Measurements from ENCODE around the gene ZNFX1.

Gene ZNFX1

DNA sequence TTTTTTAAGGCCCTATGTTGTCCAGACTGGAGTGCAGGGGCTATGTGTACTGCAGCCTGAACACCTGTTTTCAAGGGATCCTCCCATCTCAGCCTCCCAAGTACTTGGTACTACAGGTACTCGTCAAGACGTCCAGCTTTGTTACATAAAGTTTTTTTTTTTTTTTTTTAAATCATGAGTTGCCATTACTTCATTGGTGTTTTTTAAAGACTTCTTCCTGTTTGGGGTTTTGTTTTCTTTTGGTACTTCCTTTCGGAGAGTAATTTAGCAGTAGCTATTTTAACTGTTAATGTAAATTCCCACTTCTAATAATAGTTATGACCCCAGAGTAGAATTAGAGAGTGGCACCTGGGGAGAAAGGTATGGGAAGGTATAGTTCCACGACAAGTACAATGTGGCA is 10.5 kb downstream of the ZNFX1 start:
- H3K27ac ChIP-seq (ENCODE audit: low read depth, low read length): no peak overlapping the region
- H2AFZ ChIP-seq (ENCODE audit: insufficient read depth, low read length, poor library complexity): no peak overlapping the region
- H4K91ac ChIP-seq (ENCODE audit: low read depth, low read length): no peak overlapping the region
- no peak for DNase-seq
- no peak overlapping the region for H3K4me2 ChIP-seq (ENCODE audit: low read length)
- WGBS (ENCODE audit: extremely low coverage, insufficient coverage, insufficient read length): no CpG with 5 or more reads among the region's 4 CpGs
- H3K14ac ChIP-seq (ENCODE audit: low read length): no peak overlapping the region
- H3K4me1 ChIP-seq (ENCODE audit: control insufficient read depth in 1 of 2, insufficient read depth in 2 of 2, low read length in 2 of 2): no peaks in the 10 kb centered on the region
- no peaks in the 10 kb centered on the region for H3K27me3 ChIP-seq (ENCODE audit: insufficient read depth, low read length)
- H4K8ac ChIP-seq (ENCODE audit: low read depth, low read length): no peak overlapping the region
- no peak overlapping the region for H3K4me3 ChIP-seq (ENCODE audit: low read depth, low read length)
- H3K18ac ChIP-seq (ENCODE audit: low read length): no peak overlapping the region
- H2AK5ac ChIP-seq (ENCODE audit: low read length): no peak overlapping the region
- no peak overlapping the region for H2BK120ac ChIP-seq (ENCODE audit: insufficient read depth, low read length, poor library complexity)
- no peaks in the 10 kb centered on the region for H3K79me2 ChIP-seq (ENCODE audit: control insufficient read depth, insufficient read depth, low read length, poor library complexity)
- H2BK12ac ChIP-seq (ENCODE audit: low read length): no peak overlapping the region
- H4K12ac ChIP-seq (ENCODE audit: low read depth, low read length): no peak overlapping the region
- peak overlapping the region; percentile 53 for H3K4ac ChIP-seq (ENCODE audit: low read depth, low read length)
- peaks cover 20 to 45% of the 10 kb centered on the region in 2 experiments for H3K36me3 ChIP-seq (ENCODE audit: control insufficient read depth in 1 of 2, insufficient read depth in 2 of 2, low read length in 2 of 2)
- no peak overlapping the region for H3K9ac ChIP-seq (ENCODE audit: low read length)
- no peaks in the 10 kb centered on the region for H3K9me3 ChIP-seq (ENCODE audit: insufficient read depth, low read depth, low read length)
- H2BK5ac ChIP-seq (ENCODE audit: low read depth, low read length, poor library complexity): no peak overlapping the region
- H3K23ac ChIP-seq (ENCODE audit: low read length): no peak overlapping the region
- H3K79me1 ChIP-seq (ENCODE audit: low read length): no peaks in the 10 kb centered on the region

- H3K9ac ChIP-seq (ENCODE audit: low read length): no peak overlapping the region
- no peaks in the 10 kb centered on the region for H3K27me3 ChIP-seq (ENCODE audit: insufficient read depth, low read length)
- no peak overlapping the region for H3K4me2 ChIP-seq (ENCODE audit: low read length)
- H3K27ac ChIP-seq (ENCODE audit: low read depth, low read length): no peak overlapping the region
- H3K4me1 ChIP-seq (ENCODE audit: control insufficient read depth in 1 of 2, insufficient read depth in 2 of 2, low read length in 2 of 2): no peaks in the 10 kb centered on the region
- H3K79me2 ChIP-seq (ENCODE audit: control insufficient read depth, insufficient read depth, low read length, poor library complexity): no peaks in the 10 kb centered on the region
- no peak overlapping the region for H3K4me3 ChIP-seq (ENCODE audit: low read depth, low read length)
- WGBS (ENCODE audit: extremely low coverage, insufficient coverage, insufficient read length): no CpG with 5 or more reads among the region's 1 CpG
- no peak for DNase-seq
- no peak overlapping the region for H2AK5ac ChIP-seq (ENCODE audit: low read length)
- no peak overlapping the region for H4K12ac ChIP-seq (ENCODE audit: low read depth, low read length)
- H3K36me3 ChIP-seq (ENCODE audit: control insufficient read depth in 1 of 2, insufficient read depth in 2 of 2, low read length in 2 of 2): peaks cover 25 to 38% of the 10 kb centered on the region in 2 experiments
- no peak overlapping the region for H2BK5ac ChIP-seq (ENCODE audit: low read depth, low read length, poor library complexity)
- no peak overlapping the region for H4K8ac ChIP-seq (ENCODE audit: low read depth, low read length)
- H3K9me3 ChIP-seq (ENCODE audit: insufficient read depth, low read depth, low read length): no peaks in the 10 kb centered on the region
- no peak overlapping the region for H2AFZ ChIP-seq (ENCODE audit: insufficient read depth, low read length, poor library complexity)
- no peak overlapping the region for H3K4ac ChIP-seq (ENCODE audit: low read depth, low read length)
- H3K18ac ChIP-seq (ENCODE audit: low read length): no peak overlapping the region
- H3K14ac ChIP-seq (ENCODE audit: low read length): no peak overlapping the region
- no peak overlapping the region for H3K23ac ChIP-seq (ENCODE audit: low read length)
- no peak overlapping the region for H2BK12ac ChIP-seq (ENCODE audit: low read length)
- H4K91ac ChIP-seq (ENCODE audit: low read depth, low read length): no peak overlapping the region
- no peak overlapping the region for H2BK120ac ChIP-seq (ENCODE audit: insufficient read depth, low read length, poor library complexity)
- H3K79me1 ChIP-seq (ENCODE audit: low read length): no peaks in the 10 kb centered on the region
Observed at GRCh38 chr20:49262444-49262843, 15.4 kb downstream of the ZNFX1 start.

GRCh38 chr20:49261173-49261572 is 16.7 kb downstream of the ZNFX1 start:
- H2BK120ac ChIP-seq (ENCODE audit: insufficient read depth, low read length, poor library complexity): no peak overlapping the region
- H3K9me3 ChIP-seq (ENCODE audit: insufficient read depth, low read depth, low read length): no peaks in the 10 kb centered on the region
- H3K14ac ChIP-seq (ENCODE audit: low read length): no peak overlapping the region
- H2BK12ac ChIP-seq (ENCODE audit: low read length): no peak overlapping the region
- no peak overlapping the region for H3K23ac ChIP-seq (ENCODE audit: low read length)
- H2BK5ac ChIP-seq (ENCODE audit: low read depth, low read length, poor library complexity): no peak overlapping the region
- no peak for DNase-seq
- no peaks in the 10 kb centered on the region for H3K27me3 ChIP-seq (ENCODE audit: insufficient read depth, low read length)
- no peak overlapping the region for H4K12ac ChIP-seq (ENCODE audit: low read depth, low read length)
- no peak overlapping the region for H3K4me3 ChIP-seq (ENCODE audit: low read depth, low read length)
- H3K79me2 ChIP-seq (ENCODE audit: control insufficient read depth, insufficient read depth, low read length, poor library complexity): no peaks in the 10 kb centered on the region
- no peaks in the 10 kb centered on the region for H3K4me1 ChIP-seq (ENCODE audit: control insufficient read depth in 1 of 2, insufficient read depth in 2 of 2, low read length in 2 of 2)
- no peak overlapping the region for H3K9ac ChIP-seq (ENCODE audit: low read length)
- no peak overlapping the region for H4K91ac ChIP-seq (ENCODE audit: low read depth, low read length)
- WGBS (ENCODE audit: extremely low coverage, insufficient coverage, insufficient read length): no CpG with 5 or more reads among the region's 3 CpGs
- H2AFZ ChIP-seq (ENCODE audit: insufficient read depth, low read length, poor library complexity): no peak overlapping the region
- no peak overlapping the region for H3K27ac ChIP-seq (ENCODE audit: low read depth, low read length)
- no peak overlapping the region for H4K8ac ChIP-seq (ENCODE audit: low read depth, low read length)
- no peak overlapping the region for H3K4ac ChIP-seq (ENCODE audit: low read depth, low read length)
- no peak overlapping the region for H3K18ac ChIP-seq (ENCODE audit: low read length)
- H3K4me2 ChIP-seq (ENCODE audit: low read length): no peak overlapping the region
- no peak overlapping the region for H2AK5ac ChIP-seq (ENCODE audit: low read length)
- no peaks in the 10 kb centered on the region for H3K79me1 ChIP-seq (ENCODE audit: low read length)
- peaks cover 30 to 48% of the 10 kb centered on the region in 2 experiments for H3K36me3 ChIP-seq (ENCODE audit: control insufficient read depth in 1 of 2, insufficient read depth in 2 of 2, low read length in 2 of 2)

DNA sequence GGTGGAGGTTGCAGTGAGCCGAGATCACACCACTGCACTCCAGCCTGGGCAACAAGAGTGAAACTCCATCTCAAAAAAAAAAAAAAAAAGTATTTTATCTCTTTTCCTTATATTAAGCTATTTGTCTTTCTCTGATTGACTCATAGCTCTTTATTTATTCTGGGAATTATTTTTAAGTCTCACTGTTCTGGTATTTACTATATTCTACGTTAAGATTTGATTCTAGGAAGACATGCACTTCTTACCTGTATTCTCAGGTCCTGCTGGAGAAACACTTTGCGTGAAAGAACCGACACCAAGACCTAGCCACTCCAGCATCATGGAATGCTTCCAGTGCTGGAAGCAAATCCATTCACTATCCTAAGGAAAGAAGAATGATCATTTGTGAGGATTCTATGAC is 17.6 kb downstream of the ZNFX1 start:
- no peaks in the 10 kb centered on the region for H3K79me2 ChIP-seq (ENCODE audit: control insufficient read depth, insufficient read depth, low read length, poor library complexity)
- no peak overlapping the region for H2BK5ac ChIP-seq (ENCODE audit: low read depth, low read length, poor library complexity)
- no peak overlapping the region for H3K9ac ChIP-seq (ENCODE audit: low read length)
- H3K4me3 ChIP-seq (ENCODE audit: low read depth, low read length): no peak overlapping the region
- no peak overlapping the region for H2AK5ac ChIP-seq (ENCODE audit: low read length)
- H3K4ac ChIP-seq (ENCODE audit: low read depth, low read length): no peak overlapping the region
- no peak overlapping the region for H3K4me2 ChIP-seq (ENCODE audit: low read length)
- no peaks in the 10 kb centered on the region for H3K27me3 ChIP-seq (ENCODE audit: insufficient read depth, low read length)
- no peak overlapping the region for H4K12ac ChIP-seq (ENCODE audit: low read depth, low read length)
- H3K9me3 ChIP-seq (ENCODE audit: insufficient read depth, low read depth, low read length): no peaks in the 10 kb centered on the region
- no peak overlapping the region for H3K14ac ChIP-seq (ENCODE audit: low read length)
- H3K4me1 ChIP-seq (ENCODE audit: control insufficient read depth in 1 of 2, insufficient read depth in 2 of 2, low read length in 2 of 2): no peaks in the 10 kb centered on the region
- no peak overlapping the region for H4K8ac ChIP-seq (ENCODE audit: low read depth, low read length)
- no peak for DNase-seq
- WGBS (ENCODE audit: extremely low coverage, insufficient coverage, insufficient read length): no CpG with 5 or more reads among the region's 4 CpGs
- H3K79me1 ChIP-seq (ENCODE audit: low read length): no peaks in the 10 kb centered on the region
- H3K18ac ChIP-seq (ENCODE audit: low read length): no peak overlapping the region
- no peak overlapping the region for H2AFZ ChIP-seq (ENCODE audit: insufficient read depth, low read length, poor library complexity)
- H2BK120ac ChIP-seq (ENCODE audit: insufficient read depth, low read length, poor library complexity): no peak overlapping the region
- H3K23ac ChIP-seq (ENCODE audit: low read length): no peak overlapping the region
- H3K27ac ChIP-seq (ENCODE audit: low read depth, low read length): no peak overlapping the region
- H4K91ac ChIP-seq (ENCODE audit: low read depth, low read length): no peak overlapping the region
- H3K36me3 ChIP-seq (ENCODE audit: control insufficient read depth in 1 of 2, insufficient read depth in 2 of 2, low read length in 2 of 2): peaks cover 35 to 52% of the 10 kb centered on the region in 2 experiments
- no peak overlapping the region for H2BK12ac ChIP-seq (ENCODE audit: low read length)

Data from trophoblast cell (in vitro differentiated cells and primary cell).